ENCODE data around the gene ZBTB18. TPM values are rescaled to one million over a fixed set of nuclear protein-coding genes. Genes with fewer than 3 reads are reported as not detected.

The ZBTB18 gene
- total RNA-seq, 2 experiments from 2014 or later = 4.7 to 5.1 TPM

DNA sequence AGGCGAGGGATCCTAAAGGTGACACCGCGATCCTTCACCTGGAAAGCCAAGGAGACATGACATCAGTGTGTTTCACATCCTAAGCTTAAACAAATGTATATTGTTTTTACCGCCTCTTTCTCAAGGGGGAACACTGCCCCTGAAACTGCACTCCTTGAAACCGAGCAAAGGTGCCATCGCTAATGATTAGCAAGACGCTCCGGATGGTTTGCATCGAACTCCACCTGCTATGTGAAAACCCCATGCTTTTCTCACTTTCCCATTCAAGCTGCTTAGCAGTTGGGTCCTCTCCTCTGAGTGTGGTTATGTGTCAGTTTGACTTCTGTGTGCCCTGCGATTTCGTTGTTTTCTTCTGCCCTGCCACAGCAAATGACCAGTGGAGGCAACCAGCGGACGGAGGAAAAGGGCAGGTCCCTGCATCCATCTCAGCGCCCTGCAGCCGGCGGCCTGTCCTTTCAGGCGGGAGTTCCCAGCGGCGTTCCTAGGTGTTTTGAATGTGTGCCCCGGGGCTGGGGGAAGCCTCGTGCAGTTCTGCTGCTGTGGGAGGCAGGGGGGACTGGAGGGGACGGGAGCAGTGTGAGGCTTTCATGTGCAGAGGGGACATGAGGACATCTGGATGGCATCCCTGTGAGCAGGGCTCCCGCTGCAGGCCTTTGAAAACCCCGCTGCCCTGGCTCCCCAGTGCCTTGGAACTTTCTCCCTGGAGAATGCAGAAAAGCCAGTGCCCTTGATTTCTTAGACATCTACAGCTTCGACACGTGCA lies 16.1 kb downstream of the ZBTB18 start:
- ChIA-PET CTCF (interaction anchor here (0.6 to 1.6 kb wide), 2 partner anchors 10 to 403 kb away, joined by 3 to 4 read pairs; no protein-coding TSS in a partner anchor), POLR2A (no interaction called here)
- no peak overlapping the region for H3K27ac Mint-ChIP-seq
- no peak overlapping the region for H3K4me3 Mint-ChIP-seq
- no peaks in the 10 kb centered on the region for H3K9me3 Mint-ChIP-seq
- no peaks in the 10 kb centered on the region for H3K4me1 Mint-ChIP-seq (ENCODE audit: low read depth)
- H3K36me3 Mint-ChIP-seq = no peaks in the 10 kb centered on the region
- DNase-seq = no peak
- intact Hi-C loops (cut with micrococcal nuclease) = no loop called here
- H3K27me3 Mint-ChIP-seq = no peaks in the 10 kb centered on the region

DNA sequence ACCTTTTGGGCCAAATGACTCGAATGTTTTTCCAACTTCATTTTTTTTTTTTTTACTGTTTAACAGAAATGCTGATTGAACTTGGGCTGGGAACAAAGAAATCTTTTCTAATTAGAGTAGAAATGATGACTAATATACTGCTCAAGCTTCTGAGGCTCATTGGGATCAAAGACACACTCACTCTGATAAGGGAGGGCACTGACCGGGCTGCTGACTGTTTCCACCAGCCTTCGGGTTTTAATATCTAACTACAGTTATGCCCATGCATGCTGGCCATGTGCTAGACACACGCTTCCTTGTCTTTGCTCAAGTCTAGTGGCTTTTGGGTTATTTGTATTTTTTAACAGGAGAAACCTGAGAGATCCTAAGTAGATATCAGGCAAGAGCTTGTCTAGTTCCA lies 16.8 kb downstream of the ZBTB18 start:
- Mint-ChIP-seq H3K4me3 (no peak overlapping the region), H3K36me3 (no peaks in the 10 kb centered on the region), H3K27ac (no peak overlapping the region), H3K27me3 (no peaks in the 10 kb centered on the region), H3K4me1 (ENCODE audit: low read depth) (no peaks in the 10 kb centered on the region), H3K9me3 (no peaks in the 10 kb centered on the region)
- no peak for DNase-seq
- CTCF ChIA-PET = no interaction called here
- intact Hi-C loops (cut with micrococcal nuclease) = no loop called here
- POLR2A ChIA-PET = interaction anchor here (0.7 kb wide), 1 partner anchor 33 kb away, joined by 3 read pairs; no protein-coding TSS in a partner anchor

DNA sequence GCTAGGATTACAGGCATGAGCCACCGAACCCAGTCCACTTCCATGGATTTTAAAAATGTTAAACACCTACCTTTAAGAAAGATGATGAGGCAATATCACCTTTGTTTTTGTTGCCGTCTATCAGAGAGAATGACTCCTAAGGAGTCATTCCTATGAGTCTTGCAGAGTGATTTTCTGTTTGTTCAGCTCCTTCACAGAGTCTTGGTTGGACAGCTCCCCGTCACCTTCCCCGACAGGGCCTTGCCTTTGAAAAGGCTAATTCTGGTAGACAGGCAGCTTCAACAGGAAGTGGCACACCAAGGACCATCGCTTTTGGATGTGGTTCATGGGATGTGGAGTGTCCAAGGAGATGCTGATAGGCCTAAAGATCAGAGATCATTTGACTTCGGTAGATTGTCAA lies 17.5 kb downstream of the ZBTB18 start:
- H3K4me3 Mint-ChIP-seq = no peak overlapping the region
- H3K36me3 Mint-ChIP-seq = no peaks in the 10 kb centered on the region
- ChIA-PET POLR2A (no interaction called here), CTCF (no interaction called here)
- no peak overlapping the region for H3K27ac Mint-ChIP-seq
- intact Hi-C loops (cut with micrococcal nuclease) = no loop called here
- no peaks in the 10 kb centered on the region for H3K9me3 Mint-ChIP-seq
- H3K27me3 Mint-ChIP-seq = no peaks in the 10 kb centered on the region
- H3K4me1 Mint-ChIP-seq (ENCODE audit: low read depth) = no peaks in the 10 kb centered on the region
- no peak for DNase-seq

DNA sequence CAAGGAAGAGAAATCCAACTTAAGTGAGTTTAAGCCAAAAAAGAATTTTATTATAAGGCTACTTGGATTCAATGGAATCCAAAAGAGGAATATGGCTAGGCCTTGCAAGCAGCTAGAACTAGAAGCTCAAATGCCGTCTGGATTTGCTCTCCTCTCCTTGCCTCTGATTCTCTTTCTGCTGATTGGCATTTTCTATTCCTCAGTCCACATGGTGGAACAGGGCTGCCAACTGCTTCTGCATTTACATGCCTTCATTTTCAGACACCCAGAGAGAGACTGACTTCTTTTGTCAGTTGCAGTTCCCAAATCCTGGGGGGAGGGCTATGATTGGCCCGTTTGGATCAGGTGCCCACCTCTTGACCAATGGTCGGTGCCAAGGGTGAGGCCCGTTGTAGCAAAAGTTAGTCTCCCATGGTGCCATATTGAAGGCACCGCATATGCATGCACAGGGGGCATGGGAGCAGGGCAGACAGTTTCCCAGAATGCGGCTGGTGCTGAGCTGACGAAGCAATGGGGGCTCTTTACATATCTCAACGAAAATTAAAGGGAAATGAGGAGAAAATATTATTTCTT lies 18.3 kb downstream of the ZBTB18 start:
- intact Hi-C loops (cut with micrococcal nuclease) = no loop called here
- Mint-ChIP-seq H3K27me3 (no peaks in the 10 kb centered on the region), H3K9me3 (no peaks in the 10 kb centered on the region), H3K36me3 (no peaks in the 10 kb centered on the region), H3K27ac (no peak overlapping the region), H3K4me1 (ENCODE audit: low read depth) (peaks cover 8% of the 10 kb centered on the region), H3K4me3 (no peak overlapping the region)
- DNase-seq = no peak
- POLR2A ChIA-PET = no interaction called here
- CTCF ChIA-PET = no interaction called here

DNA sequence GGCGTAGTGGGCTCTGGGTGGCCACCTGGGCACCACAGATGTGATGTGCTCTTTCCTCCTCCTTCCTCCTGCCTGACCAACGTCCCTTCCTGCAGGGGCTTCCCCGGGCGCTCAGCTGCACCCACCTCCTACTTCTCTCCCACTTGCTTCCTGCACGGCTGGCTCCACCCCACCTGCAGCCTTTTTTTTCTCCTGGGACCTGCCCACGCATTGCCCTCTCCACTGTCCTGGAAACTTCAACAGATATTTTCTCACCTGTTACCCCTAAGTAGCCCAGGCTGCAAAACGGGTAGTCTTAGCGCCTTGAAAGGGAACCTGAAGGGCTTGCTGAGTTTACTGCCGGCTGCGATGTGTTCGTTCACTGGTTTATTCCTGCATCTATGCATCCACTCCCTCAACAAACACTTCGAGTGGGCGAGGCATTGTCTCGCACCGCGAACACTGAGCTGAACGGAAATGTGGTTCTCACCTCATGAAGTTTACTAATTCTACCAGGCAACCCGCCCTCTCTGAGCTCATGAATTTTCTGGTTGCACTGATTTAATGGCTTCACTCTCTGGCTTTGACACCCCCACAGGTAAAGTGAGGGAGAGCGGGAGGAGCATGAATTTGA lies 23.6 kb downstream of the ZBTB18 start:
- peak; percentile 71 for DNase-seq
- H3K4me3 Mint-ChIP-seq = peak overlapping the region; percentile 59
- POLR2A ChIA-PET = interaction anchor here (1.5 kb wide), 1 partner anchor 25 kb away, joined by 3 read pairs; no protein-coding TSS in a partner anchor
- H3K27me3 Mint-ChIP-seq = no peaks in the 10 kb centered on the region
- CTCF ChIA-PET = no interaction called here
- H3K36me3 Mint-ChIP-seq = no peaks in the 10 kb centered on the region
- H3K9me3 Mint-ChIP-seq = no peaks in the 10 kb centered on the region
- intact Hi-C loops (cut with micrococcal nuclease) = loop anchor here (1.0 kb wide), 1 partner anchor 26 kb away; no protein-coding TSS in a partner anchor
- peaks cover 24% of the 10 kb centered on the region for H3K4me1 Mint-ChIP-seq (ENCODE audit: low read depth)
- H3K27ac Mint-ChIP-seq = peak overlapping the region; percentile 5

DNA sequence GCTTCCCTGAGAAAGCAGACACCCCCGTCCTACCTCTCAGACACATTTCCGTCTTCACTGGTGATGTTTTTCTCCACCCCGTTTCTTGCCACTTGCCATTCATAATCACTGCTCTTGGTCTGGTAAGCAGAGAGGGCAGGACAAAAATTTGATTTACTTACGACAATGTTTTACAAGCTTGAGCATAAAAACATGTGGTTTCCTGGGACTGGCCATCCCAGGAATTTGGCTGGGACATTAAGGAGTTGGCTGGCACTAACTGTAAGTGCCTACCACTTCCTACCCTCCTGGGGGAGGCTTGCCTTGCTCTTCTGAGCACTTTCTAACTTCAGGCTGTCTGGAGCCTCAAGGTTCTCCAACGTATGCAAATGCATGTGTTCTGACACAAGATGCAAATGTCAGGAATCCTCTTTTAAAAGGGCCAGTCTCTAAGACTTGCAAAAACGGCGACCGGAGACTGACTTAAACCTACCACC lies 24.2 kb downstream of the ZBTB18 start:
- H3K36me3 Mint-ChIP-seq = no peaks in the 10 kb centered on the region
- CTCF ChIA-PET = no interaction called here
- peaks cover 24% of the 10 kb centered on the region for H3K4me1 Mint-ChIP-seq (ENCODE audit: low read depth)
- no peak for DNase-seq
- H3K27me3 Mint-ChIP-seq = no peaks in the 10 kb centered on the region
- H3K27ac Mint-ChIP-seq = peak overlapping the region; percentile 5
- intact Hi-C loops (cut with micrococcal nuclease) = loop anchor here (1.0 kb wide), 1 partner anchor 27 kb away; no protein-coding TSS in a partner anchor
- POLR2A ChIA-PET = interaction anchor here (1.5 kb wide), 1 partner anchor 26 kb away, joined by 3 read pairs; no protein-coding TSS in a partner anchor
- peak overlapping the region; percentile 59 for H3K4me3 Mint-ChIP-seq
- no peaks in the 10 kb centered on the region for H3K9me3 Mint-ChIP-seq

DNA sequence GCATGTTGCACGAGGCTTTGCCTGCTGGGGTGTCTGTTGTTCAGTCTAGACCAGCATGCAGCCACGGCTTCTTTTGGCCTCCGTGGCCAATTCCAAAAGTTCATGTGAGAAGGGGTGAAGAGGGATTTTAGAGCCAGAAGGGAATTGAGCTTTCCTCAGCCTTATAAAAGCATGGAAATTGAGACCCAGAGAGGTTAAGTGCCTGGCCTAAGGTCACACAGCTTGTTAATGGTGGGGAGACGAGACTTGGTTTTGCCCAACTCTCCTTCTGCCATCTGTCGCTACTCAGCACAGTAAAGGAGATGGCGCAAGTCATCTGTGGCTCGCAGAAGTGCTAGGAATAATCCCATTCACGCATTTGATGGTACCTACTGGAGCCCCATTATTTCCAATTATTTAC lies 25.7 kb downstream of the ZBTB18 start:
- intact Hi-C loops (cut with micrococcal nuclease) = no loop called here
- DNase-seq = no peak
- ChIA-PET POLR2A (no interaction called here), CTCF (interaction anchor here (1.0 to 1.2 kb wide), 2 partner anchors 10 to 25 kb away, joined by 3 read pairs; no protein-coding TSS in a partner anchor)
- Mint-ChIP-seq H3K4me1 (ENCODE audit: low read depth) (peaks cover 24% of the 10 kb centered on the region), H3K27me3 (peaks cover 2% of the 10 kb centered on the region), H3K4me3 (no peak overlapping the region), H3K9me3 (no peaks in the 10 kb centered on the region), H3K27ac (no peak overlapping the region), H3K36me3 (no peaks in the 10 kb centered on the region)

DNA sequence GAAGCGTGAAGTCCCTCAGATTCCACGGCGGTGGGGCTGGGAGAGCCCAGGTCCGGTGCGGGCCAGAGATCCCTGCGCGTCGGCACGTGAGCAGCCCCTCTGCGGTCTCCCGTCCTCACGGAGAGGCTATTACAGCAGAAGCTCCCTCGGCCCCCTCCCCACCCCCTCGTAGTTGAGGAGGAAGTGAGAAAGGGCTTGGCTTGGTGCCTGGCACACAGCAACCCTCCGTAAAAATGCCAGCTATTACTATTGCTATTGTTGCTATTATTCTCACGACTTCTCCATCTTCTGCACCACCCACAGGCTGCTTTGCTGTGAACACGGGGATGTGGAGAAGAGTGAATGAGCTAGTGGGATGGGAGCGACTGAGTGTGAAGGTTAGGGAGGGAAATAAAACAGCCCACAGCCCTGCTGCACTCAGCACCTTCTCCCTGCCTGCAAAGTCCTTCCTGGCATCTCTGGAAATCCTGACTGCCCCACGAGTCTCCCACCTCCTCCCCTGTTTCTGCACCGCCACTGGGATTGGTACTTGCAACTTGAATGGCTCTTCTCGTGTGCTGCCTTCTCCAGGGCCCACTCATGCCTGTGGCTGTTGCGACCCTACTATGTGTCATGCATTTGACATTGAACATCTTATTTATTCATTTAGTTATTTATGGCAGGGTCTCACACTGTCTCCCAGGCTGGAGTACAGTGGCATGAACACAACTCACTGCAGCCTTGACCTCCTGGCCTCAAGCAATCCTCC lies 26.6 kb downstream of the ZBTB18 start:
- no peak for DNase-seq
- ChIA-PET CTCF (interaction anchor here (1.0 to 1.2 kb wide), 2 partner anchors 11 to 26 kb away, joined by 3 read pairs; no protein-coding TSS in a partner anchor), POLR2A (no interaction called here)
- no peaks in the 10 kb centered on the region for H3K9me3 Mint-ChIP-seq
- no peak overlapping the region for H3K27ac Mint-ChIP-seq
- intact Hi-C loops (cut with micrococcal nuclease) = no loop called here
- H3K27me3 Mint-ChIP-seq = peaks cover 12% of the 10 kb centered on the region
- H3K4me1 Mint-ChIP-seq (ENCODE audit: low read depth) = peaks cover 24% of the 10 kb centered on the region
- H3K36me3 Mint-ChIP-seq = no peaks in the 10 kb centered on the region
- no peak overlapping the region for H3K4me3 Mint-ChIP-seq

DNA sequence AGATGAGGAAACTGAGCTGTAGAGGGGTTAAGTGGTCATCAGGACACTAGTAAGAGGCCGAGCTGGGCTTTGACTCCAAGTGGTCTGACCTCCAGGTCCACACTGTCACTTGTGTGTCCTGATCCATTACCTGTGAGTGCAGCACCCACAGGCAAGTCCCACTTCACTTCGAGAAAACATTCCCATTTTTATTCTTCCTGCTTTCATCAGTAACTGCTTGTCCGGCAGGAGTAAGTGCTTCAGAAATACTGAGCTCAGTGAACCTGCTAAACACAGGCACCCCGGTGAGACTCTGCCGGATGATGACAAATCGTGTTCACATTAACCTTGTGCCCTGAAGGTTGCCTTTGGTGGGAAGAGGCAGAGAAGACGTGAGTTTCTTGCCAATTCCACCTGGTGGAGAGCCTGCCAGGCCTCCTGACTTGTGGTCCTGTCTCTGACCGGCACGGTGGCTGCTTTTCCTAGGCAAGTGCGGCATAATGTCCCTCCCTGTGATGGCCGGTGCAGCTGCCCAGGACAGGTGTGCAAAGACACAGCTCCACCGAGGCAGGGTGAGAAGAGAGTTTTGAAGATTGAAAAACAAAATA lies 29.4 kb downstream of the ZBTB18 start:
- H3K27ac Mint-ChIP-seq = no peak overlapping the region
- H3K4me3 Mint-ChIP-seq = no peak overlapping the region
- POLR2A ChIA-PET = no interaction called here
- no peaks in the 10 kb centered on the region for H3K9me3 Mint-ChIP-seq
- CTCF ChIA-PET = no interaction called here
- intact Hi-C loops (cut with micrococcal nuclease) = no loop called here
- peaks cover 23% of the 10 kb centered on the region for H3K27me3 Mint-ChIP-seq
- DNase-seq = no peak
- no peaks in the 10 kb centered on the region for H3K36me3 Mint-ChIP-seq
- peaks cover 6% of the 10 kb centered on the region for H3K4me1 Mint-ChIP-seq (ENCODE audit: low read depth)

DNA sequence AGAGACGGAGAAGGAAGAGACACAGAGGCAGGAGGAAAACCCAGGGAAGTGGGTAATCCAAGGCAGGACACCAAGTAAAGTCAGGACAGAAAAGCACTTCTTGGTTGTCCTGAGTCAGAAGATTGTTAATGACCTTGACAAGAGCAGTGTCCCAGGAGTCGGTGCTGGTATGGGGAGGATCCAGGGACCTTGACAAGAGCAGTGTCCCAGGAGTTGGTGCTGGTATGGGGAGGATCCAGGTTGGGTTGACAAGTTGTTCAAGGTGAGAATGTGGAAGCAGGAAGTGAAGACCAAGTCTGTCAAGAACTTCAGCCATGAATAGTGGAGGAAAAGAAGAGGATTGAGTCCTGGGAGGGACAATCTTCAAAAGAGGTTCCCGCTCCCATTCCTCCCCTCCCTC lies 31.9 kb downstream of the ZBTB18 start:
- peaks cover 26% of the 10 kb centered on the region for H3K27me3 Mint-ChIP-seq
- ChIA-PET CTCF (no interaction called here), POLR2A (no interaction called here)

DNA sequence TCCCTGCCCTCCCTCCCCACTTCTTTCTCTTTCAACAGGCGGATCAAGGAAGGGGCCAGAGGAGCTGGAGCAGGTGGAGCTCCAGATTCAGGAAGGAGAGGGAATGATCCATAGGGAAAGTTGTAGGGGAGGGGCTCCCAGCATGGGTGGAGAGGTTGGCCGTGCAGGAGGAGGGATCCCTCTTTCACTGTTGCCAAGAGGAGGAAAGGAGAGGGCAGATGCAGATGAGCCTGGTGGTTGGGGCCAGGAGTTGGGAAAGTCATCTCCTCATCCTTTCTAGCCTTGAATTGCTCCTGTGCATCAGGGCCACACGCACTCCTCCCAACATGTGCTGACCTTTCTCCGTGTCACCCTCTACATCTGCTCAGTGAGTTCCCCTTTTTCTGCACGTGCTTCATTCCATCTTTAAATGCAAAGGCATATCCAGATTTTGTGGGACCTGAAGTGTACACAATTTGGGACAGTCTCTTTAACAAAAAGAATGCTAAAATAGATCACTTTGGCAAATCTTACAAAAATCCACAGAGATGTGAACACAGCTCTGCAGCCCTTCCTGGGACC lies 32.4 kb downstream of the ZBTB18 start:
- DNase-seq = no peak
- Mint-ChIP-seq H3K27ac (no peak overlapping the region), H3K36me3 (no peaks in the 10 kb centered on the region), H3K27me3 (peaks cover 26% of the 10 kb centered on the region), H3K4me1 (ENCODE audit: low read depth) (no peaks in the 10 kb centered on the region), H3K9me3 (no peaks in the 10 kb centered on the region), H3K4me3 (no peak overlapping the region)
- CTCF ChIA-PET = no interaction called here
- intact Hi-C loops (cut with micrococcal nuclease) = no loop called here
- POLR2A ChIA-PET = no interaction called here

More for the DNA sequence above, 31.9 kb downstream of the ZBTB18 start:
- H3K27ac Mint-ChIP-seq = no peak overlapping the region
- DNase-seq = no peak
- no peaks in the 10 kb centered on the region for H3K4me1 Mint-ChIP-seq (ENCODE audit: low read depth)
- no peaks in the 10 kb centered on the region for H3K36me3 Mint-ChIP-seq
- no peak overlapping the region for H3K4me3 Mint-ChIP-seq
- intact Hi-C loops (cut with micrococcal nuclease) = no loop called here
- H3K9me3 Mint-ChIP-seq = no peaks in the 10 kb centered on the region
